ENCODE results near the gene TIAM2.

The TIAM2 gene

DNA sequence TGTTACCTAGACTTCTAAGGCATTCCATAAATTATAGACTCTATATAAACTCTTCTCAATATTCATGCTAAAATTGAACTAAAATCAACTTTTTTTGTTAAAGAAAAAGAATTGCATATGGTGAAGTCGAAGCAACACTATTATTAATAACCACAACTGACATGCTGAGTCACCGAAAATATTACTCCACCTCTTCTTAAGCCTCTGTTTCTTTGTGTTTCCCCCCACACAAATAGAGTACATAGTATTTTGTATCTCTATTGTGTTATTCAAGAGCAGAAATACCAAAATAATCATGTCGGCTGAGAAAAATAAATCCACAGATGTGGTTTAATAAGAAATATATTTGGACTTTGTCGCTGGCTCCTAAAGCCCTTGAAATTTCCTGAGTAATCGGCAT lies 295.4 kb downstream of the TIAM2 start:
- no peak for DNase-seq (ENCODE audit: low spot score)

DNA sequence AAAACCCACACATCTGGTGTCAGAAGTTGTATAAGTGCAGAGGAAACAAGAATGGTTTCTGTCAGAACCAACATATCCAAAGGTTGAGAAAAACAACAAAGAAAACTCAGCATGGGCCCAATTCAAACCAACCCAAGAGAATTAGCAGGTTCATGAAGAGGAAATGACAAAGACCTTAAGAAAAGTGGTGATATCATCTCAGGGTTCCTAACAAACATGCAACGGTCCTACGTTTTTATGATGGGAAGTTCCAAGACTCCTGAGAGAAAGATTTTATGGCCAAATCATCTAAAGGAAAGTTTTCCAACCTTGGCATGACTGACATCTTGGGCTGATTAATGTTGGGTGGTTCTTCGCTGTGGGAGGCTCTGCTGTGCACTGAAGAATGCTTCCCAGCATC lies 296.2 kb downstream of the TIAM2 start:
- DNase-seq (ENCODE audit: low spot score), result no peak

DNA sequence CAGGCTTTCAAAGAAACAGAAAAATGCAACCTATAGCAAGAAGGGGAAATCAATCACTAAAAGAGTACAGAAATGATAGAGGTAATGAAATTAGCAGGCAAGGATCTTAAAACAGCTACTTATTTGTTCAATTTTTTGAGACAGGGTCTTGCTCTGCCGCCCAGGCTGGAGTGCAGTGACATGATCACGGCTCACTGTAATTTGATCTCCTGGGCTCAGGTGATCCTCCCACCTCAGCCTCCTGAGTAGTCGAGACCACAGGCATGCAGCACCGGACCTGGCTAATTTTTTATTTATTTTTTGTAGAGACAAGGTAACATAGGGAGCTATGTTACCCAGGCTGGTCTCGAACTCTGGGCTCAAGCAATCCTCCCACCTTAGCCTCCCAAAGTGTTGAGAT lies 297.6 kb downstream of the TIAM2 start:
- DNase-seq (ENCODE audit: low spot score), result no peak

DNA sequence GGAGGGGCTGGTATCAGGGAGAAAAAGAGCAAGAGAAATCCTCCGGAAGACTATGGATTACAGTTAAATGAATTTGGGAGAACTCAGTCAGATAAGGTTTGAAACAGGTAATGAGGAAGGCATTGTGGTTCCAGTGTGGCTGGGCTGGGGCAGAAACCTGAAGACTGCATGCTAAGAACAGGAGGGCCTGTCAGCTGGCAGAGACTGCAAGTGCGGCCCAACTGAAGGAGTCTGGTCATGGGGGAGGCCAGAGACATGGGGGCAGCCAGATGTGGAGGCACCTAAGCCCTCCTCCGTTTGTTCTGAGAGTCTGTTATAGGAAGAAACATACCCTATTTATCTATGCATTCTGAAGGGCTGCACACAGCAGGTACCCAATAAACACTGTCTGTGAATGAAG lies 302.6 kb downstream of the TIAM2 start:
- no peak for DNase-seq (ENCODE audit: low spot score)

DNA sequence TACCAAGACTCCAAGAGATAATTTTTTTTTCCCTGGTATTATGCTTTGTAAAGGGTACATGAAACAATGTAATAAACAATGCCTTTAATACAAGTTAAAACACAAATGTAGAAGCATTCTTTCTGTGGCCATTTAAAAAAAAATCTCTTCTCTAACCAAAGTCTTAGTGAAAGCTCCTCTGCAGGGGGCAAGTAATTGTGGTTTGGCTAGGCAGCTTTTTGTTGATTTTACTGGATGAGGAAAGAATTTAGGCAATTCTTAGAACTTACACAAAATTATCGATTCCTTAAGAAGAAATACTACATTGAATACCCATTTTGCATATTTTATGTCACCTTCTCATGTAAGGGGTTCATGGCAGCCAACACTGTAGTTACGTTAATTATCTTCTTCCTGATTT lies 306.8 kb downstream of the TIAM2 start:
- DNase-seq (ENCODE audit: low spot score), result no peak

DNA sequence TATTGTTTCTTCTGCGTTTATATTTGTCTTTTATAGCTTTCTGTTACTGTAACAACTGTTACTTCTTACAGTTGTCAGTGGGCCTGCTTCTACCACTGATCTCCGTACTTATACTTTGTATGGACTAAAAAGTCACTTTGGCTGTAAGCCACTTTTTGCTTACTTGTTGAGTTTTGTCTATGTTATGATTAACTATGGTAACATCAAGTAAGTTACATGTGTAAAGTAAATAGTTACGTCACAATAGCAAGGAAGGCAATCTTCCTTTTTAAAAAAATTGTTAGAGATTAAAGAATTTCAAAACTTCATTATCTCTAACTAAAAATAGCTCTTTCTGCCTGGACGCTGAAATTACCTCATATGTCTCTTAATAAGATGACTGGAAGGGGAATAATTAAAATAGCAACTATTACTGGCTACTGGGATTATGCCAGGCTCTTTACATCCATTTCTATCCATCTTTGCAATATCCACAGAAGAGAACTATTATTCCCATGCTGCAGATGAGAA lies 308.3 kb downstream of the TIAM2 start:
- no peak for DNase-seq (ENCODE audit: low spot score)

DNA sequence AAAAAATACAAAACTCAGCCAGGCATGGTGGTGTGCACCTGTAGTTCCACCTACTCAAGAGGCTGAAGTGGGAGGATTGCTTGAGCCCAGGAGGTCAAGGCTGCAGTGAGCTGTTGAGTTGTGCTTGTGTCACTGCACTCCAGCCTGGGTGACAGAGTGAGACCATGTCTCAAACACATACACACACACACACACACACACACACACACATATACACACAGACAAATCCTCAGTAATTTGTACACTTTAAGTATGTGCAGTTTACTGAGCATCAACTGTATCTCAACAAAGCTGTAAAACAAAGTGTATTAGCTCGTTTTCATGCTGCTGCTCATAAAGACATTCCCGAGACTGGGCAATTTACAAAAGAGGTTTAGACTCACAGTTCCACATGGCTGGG lies 311.8 kb downstream of the TIAM2 start:
- no peak for DNase-seq (ENCODE audit: low spot score)
